DOHH2 (cell line): ENCODE data around the gene ENC1.

Source experiments
- H3F3A ChIP-seq: fragments of 200-600 bp; sonication (generic), shearing (Covaris generic); 2 replicates; pipeline ENCODE4 v1.6.0; 2016; ENCODE audit warnings: antibody characterized with exemption, mild to moderate bottlenecking; ENCODE audit not compliant: control insufficient read depth, insufficient read depth
- H3K27ac ChIP-seq: fragments of 200-600 bp; sonication (generic); 2 replicates; pipeline ENCODE4 v1.5.1; 2014; ENCODE audit warnings: low read depth, mild to moderate bottlenecking, low read length, moderate library complexity
- H3K27me3 ChIP-seq: fragments of 200-600 bp; sonication (generic); 2 replicates; pipeline ENCODE4 v1.6.1; 2014; ENCODE audit warnings: mild to moderate bottlenecking, low read length, mixed read lengths; ENCODE audit not compliant: control insufficient read depth
- H3K36me3 ChIP-seq: fragments of 200-600 bp; sonication (generic); 2 replicates; pipeline ENCODE4 v1.6.1; 2014; ENCODE audit warnings: mild to moderate bottlenecking, low read length, moderate library complexity, mixed read lengths; ENCODE audit not compliant: control insufficient read depth
- H3K4me1 ChIP-seq: fragments of 200-600 bp; sonication (generic); 2 replicates; pipeline ENCODE4 v1.6.1; 2014; ENCODE audit warnings: mild to moderate bottlenecking, low read length, mixed read lengths; ENCODE audit not compliant: control insufficient read depth
- H3K4me2 ChIP-seq: fragments of 200-600 bp; sonication (generic); 2 replicates; pipeline ENCODE4 v1.6.0; 2014; ENCODE audit warnings: mild to moderate bottlenecking, low read length, moderate library complexity
- H3K4me3 ChIP-seq: fragments of 200-600 bp; sonication (generic); 2 replicates; pipeline ENCODE4 v1.5.1; 2014; ENCODE audit warnings: mild to moderate bottlenecking, low read length, mixed read lengths
- H3K79me2 ChIP-seq: fragments of 200-600 bp; sonication (generic); 2 replicates; pipeline ENCODE4 v1.6.1; 2014; ENCODE audit warnings: mild to moderate bottlenecking, low read length, mixed read lengths; ENCODE audit not compliant: control insufficient read depth
- H3K9me2 ChIP-seq: fragments of 200-600 bp; sonication (generic); replicated peaks from 2 replicates; pipeline ENCODE4 v1.6.1; 2014; ENCODE audit warnings: mild to moderate bottlenecking, low read length, mixed read lengths; ENCODE audit not compliant: control insufficient read depth
- H3K9me3 ChIP-seq: fragments of 200-600 bp; sonication (generic); 2 replicates; pipeline ENCODE4 v1.6.1; 2014; ENCODE audit warnings: antibody characterized with exemption, low read length, mixed read lengths; ENCODE audit not compliant: control insufficient read depth, insufficient read depth
- H4K20me1 ChIP-seq: fragments of 200-600 bp; sonication (generic); 2 replicates; pipeline ENCODE4 v1.6.0; 2014; ENCODE audit warnings: low read depth, mild to moderate bottlenecking, antibody characterized with exemption, low read length, moderate library complexity; ENCODE audit not compliant: control insufficient read depth, insufficient read depth
- EZH2phosphoT487 ChIP-seq: fragments of 200-600 bp; sonication (generic); IDR thresholded peaks from 2 replicates; pipeline ENCODE4 v1.6.1; 2017; ENCODE audit warnings: borderline replicate concordance, mild to moderate bottlenecking, antibody characterized with exemption, low read length, moderate library complexity, mixed read lengths
- TF ChIP-seq, protein P1 (sequence below): fragments of 200-600 bp; sonication (generic); IDR thresholded peaks from one replicate; pipeline ENCODE4 v1.5.1; 2014; ENCODE audit warnings: antibody characterized with exemption, mild to moderate bottlenecking, low read depth, low read length; ENCODE audit not compliant: poor library complexity, severe bottlenecking

The ENC1 gene

DNA sequence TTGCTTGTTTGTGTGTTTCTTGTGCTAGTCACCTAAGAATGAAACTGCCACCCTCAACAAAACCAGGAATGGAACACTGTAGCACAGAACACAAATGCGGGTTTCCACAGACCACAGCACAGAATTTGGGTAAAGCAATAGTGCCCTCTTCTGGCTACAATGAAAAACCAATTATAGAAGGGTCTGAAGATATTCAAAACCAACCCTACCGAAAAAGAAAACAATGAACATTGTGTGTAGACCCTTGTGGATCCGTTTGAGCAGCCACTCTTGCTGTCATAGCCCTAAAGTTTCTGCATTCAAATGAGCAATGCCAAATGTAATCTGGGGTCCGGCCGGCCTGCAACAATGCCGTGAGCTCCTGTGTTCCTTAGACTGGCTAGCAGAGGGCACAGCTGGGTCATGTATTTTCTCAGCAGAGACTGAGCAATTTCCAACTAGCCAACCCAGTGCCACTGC lies 8.3 kb upstream of the ENC1 start:
- no peaks in the 10 kb centered on the region for H3F3A ChIP-seq
- H3K9me2 ChIP-seq, result no peaks in the 10 kb centered on the region

DNA sequence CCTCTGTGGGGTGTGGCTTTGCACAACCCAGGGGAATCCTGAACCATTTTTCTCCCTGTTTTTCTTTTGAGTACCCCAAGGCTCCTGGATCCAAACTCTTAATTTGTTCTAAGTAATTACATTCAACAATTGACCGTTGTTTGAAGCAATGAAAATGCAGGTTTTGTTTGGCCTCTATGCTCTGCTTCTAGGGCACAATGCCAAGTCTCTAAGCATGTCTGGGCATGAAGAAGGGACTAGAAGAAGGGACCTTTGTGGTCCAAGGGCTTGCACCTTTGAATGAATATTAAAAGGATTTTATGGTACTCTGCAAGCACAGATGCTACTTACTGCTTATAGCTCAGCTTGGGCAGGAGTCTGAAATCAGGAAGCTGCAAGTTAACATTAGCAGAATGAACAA lies 6.6 kb upstream of the ENC1 start:
- no peaks in the 10 kb centered on the region for H3K36me3 ChIP-seq
- H3K9me3 ChIP-seq, result no peaks in the 10 kb centered on the region
- H3F3A ChIP-seq, result no peaks in the 10 kb centered on the region
- no peak overlapping the region for H3K27ac ChIP-seq
- no peaks in the 10 kb centered on the region for H3K79me2 ChIP-seq
- H3K4me2 ChIP-seq, result no peak overlapping the region
- TF ChIP-seq EZH2phosphoT487, result no peak
- TF ChIP-seq, protein P1, sequence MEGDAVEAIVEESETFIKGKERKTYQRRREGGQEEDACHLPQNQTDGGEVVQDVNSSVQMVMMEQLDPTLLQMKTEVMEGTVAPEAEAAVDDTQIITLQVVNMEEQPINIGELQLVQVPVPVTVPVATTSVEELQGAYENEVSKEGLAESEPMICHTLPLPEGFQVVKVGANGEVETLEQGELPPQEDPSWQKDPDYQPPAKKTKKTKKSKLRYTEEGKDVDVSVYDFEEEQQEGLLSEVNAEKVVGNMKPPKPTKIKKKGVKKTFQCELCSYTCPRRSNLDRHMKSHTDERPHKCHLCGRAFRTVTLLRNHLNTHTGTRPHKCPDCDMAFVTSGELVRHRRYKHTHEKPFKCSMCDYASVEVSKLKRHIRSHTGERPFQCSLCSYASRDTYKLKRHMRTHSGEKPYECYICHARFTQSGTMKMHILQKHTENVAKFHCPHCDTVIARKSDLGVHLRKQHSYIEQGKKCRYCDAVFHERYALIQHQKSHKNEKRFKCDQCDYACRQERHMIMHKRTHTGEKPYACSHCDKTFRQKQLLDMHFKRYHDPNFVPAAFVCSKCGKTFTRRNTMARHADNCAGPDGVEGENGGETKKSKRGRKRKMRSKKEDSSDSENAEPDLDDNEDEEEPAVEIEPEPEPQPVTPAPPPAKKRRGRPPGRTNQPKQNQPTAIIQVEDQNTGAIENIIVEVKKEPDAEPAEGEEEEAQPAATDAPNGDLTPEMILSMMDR, result no peak
- H3K27me3 ChIP-seq, result peaks cover 15% of the 10 kb centered on the region
- no peak overlapping the region for H3K4me3 ChIP-seq
- H3K4me1 ChIP-seq, result no peaks in the 10 kb centered on the region
- no peaks in the 10 kb centered on the region for H4K20me1 ChIP-seq
- H3K9me2 ChIP-seq, result no peaks in the 10 kb centered on the region

More for the DNA sequence above, 8.3 kb upstream of the ENC1 start:
- H3K36me3 ChIP-seq, result no peaks in the 10 kb centered on the region
- H4K20me1 ChIP-seq, result no peaks in the 10 kb centered on the region
- H3K27me3 ChIP-seq, result peaks cover 5% of the 10 kb centered on the region; the same call in 1 of the 2 replicates
- H3K4me1 ChIP-seq, result no peaks in the 10 kb centered on the region
- no peaks in the 10 kb centered on the region for H3K79me2 ChIP-seq
- H3K4me2 ChIP-seq, result no peak overlapping the region
- H3K4me3 ChIP-seq, result no peak overlapping the region
- H3K9me3 ChIP-seq, result no peaks in the 10 kb centered on the region
- no peak overlapping the region for H3K27ac ChIP-seq
- no peak for TF ChIP-seq EZH2phosphoT487
- TF ChIP-seq, protein P1, result peak; percentile 73

DNA sequence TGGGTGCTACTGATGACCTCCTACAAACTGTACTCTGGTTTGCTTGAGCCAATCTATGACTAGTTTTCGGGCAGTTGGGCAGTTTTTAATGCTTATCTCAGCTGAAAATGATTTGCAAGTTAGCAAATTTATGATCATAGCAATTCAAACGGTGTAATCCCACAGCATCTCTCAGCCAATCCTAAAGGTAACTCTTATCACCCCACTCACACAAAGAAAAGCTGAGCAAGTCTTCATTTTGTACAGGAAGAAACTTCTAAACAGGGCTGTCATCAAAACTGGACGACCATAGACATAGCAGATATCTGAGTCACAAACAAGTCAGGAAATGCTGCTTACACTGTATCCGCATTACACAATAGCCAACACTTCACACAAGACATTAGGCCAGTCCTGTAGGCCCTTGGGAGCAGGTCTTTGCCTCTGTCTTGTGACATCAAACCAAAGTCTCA lies 2.6 kb upstream of the ENC1 start:
- H3K4me3 ChIP-seq, result no peak overlapping the region
- H3K36me3 ChIP-seq, result no peaks in the 10 kb centered on the region
- TF ChIP-seq, protein P1, result no peak
- TF ChIP-seq EZH2phosphoT487, result no peak
- H3K9me2 ChIP-seq, result no peaks in the 10 kb centered on the region
- 0 out of 2 replicates have a peak, but pooled peaks cover 5% of the 10 kb centered on the region for H4K20me1 ChIP-seq
- peaks cover 45% of the 10 kb centered on the region for H3K27me3 ChIP-seq
- peaks cover 6% of the 10 kb centered on the region; the same call in 1 of the 2 replicates for H3F3A ChIP-seq
- H3K27ac ChIP-seq, result no peak overlapping the region
- no peaks in the 10 kb centered on the region for H3K79me2 ChIP-seq
- no peak overlapping the region for H3K4me2 ChIP-seq
- H3K4me1 ChIP-seq, result peaks cover 28% of the 10 kb centered on the region
- no peaks in the 10 kb centered on the region for H3K9me3 ChIP-seq
